HUES6 (cell line): Measurements from ENCODE around the gene VASP.

ENCODE experiments used
- H3K27ac ChIP-seq: 2 replicates; pipeline ENCODE4 v1.7.0; 2013; ENCODE audit warnings: low read depth, mild to moderate bottlenecking, low read length, inconsistent platforms
- H3K27me3 ChIP-seq: 2 replicates; pipeline ENCODE4 v1.6.1; 2013; ENCODE audit warnings: low read length; ENCODE audit not compliant: control insufficient read depth, insufficient read depth
- H3K36me3 ChIP-seq: 2 replicates; pipeline ENCODE4 v1.6.1; 2013; ENCODE audit warnings: low read length; ENCODE audit not compliant: control insufficient read depth, insufficient read depth
- H3K4me1 ChIP-seq: 2 replicates; pipeline ENCODE4 v1.6.1; 2013; ENCODE audit warnings: low read length; ENCODE audit not compliant: control insufficient read depth, insufficient read depth
- H3K4me3 ChIP-seq: 2 replicates; pipeline ENCODE4 v1.5.1; 2013; ENCODE audit warnings: low read depth, low read length
- H3K9ac ChIP-seq: one replicate; pipeline ENCODE4 v1.6.1; 2013; ENCODE audit warnings: mild to moderate bottlenecking, low read length
- H3K9me3 ChIP-seq: 2 replicates; pipeline ENCODE4 v1.6.1; 2013; ENCODE audit warnings: low read depth, low read length; ENCODE audit not compliant: control insufficient read depth, insufficient read depth

VASP gene

DNA sequence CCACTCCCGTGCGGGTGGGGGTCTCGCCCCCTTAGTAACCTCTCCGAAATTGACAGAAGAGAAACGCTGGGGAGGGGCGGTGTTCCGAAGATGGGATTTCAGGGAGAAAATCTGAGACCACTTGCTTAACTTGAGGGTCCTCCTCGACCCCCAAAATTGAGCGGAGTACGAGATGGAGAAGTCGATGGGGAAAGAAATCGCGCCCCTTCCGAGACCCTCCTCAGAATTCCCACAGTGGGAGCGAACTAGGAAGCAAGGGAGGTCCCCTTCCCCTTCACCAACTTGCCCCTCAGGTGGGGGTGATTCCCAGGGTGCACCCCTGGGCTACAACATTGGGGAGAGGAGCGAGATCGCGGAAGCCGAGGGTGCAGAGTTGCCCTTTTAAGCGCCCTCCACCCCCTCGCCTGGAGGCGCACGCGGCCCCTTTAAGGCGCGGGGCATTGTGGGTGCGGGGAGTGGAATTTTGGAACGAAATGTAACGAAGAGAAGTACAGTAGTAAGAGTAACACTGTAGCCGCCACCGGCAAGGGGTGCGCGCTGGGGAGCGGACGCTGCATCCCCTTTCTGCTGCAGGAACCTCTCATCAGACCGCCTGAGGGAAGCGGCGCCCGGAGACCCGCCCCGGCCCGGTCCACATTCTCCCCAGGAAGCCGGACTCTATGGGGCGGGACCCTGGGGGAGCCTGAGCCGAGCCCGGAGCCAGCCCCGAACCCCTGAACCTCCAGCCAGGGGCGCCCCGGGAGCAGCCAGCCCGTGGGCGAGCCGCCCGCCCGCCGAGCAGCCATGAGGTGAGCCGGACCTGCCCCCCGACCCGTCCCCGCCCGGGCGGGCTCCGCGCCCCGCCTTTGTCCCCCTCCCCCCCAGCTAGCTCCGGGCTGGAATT lies at the start of gene VASP:
Gene VASP, plus strand, starts transcription at position 491 of the 883 bp plus-strand sequence. Its CDS starts 293 bp downstream, at position 784.
- H3K27ac ChIP-seq, result peak within 1 kb of the TSS; percentile 84
- H3K4me3 ChIP-seq, result peak within 1 kb of the TSS; percentile 100
- no peaks in the 10 kb centered on the region for H3K27me3 ChIP-seq
- peaks cover 14% of the 10 kb centered on the region for H3K4me1 ChIP-seq
- no peaks in the 10 kb centered on the region for H3K9me3 ChIP-seq
- peak within 1 kb of the TSS; percentile 96 for H3K9ac ChIP-seq
- no peaks in the 10 kb centered on the region for H3K36me3 ChIP-seq

DNA sequence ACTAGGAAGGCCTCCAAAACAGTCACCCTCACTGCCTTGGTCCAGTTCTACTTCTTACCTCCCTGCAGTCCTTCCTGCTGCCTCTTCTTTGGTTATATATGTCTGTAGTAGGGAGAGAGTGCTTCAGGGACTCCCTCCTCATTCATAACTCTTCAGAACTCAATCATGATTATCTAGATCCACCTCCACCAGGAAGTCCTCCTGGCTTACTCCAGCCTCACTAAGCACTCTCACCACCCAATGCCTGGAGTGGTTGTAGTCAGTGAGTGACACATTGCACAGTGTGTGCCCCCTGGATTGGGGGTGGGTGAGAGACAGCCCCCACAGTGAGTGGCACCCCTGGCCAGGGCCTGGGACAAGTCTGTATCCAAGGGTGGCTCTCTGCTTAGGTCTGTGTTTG lies 49.5 kb upstream of the VASP start:
- peaks cover 12% of the 10 kb centered on the region; the same call in 1 of the 2 replicates for H3K4me1 ChIP-seq
- H3K9me3 ChIP-seq, result no peaks in the 10 kb centered on the region
- H3K4me3 ChIP-seq, result no peak overlapping the region
- no peak overlapping the region for H3K9ac ChIP-seq
- H3K27ac ChIP-seq, result no peak overlapping the region
- H3K36me3 ChIP-seq, result no peaks in the 10 kb centered on the region
- no peaks in the 10 kb centered on the region for H3K27me3 ChIP-seq

DNA sequence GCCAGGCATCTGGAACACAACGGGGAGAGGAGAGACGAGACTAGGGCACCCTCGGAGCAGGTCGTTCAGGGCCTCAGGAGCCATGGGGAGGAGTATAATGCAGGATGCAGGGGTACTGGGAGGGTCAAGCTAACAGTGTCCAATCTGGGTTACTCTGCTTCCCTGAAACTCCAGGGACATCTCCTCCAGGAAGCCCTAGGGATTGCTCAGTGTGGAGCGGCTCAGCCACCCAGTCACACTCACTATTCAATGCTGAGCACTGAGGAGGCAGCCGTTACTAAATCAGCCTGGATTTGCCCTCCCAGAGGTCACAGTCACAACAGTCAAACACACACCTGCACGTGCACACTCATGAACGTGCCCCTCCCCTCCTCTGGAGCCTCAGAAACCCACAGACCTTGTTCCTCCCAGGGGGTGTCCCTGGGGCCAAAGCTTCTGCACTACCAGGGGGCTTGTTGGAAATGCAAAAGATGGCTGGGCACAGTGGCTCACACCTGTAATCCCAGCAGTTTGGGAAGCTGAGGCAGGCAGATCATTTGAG lies 46.4 kb upstream of the VASP start:
- H3K4me1 ChIP-seq, result peaks cover 13% of the 10 kb centered on the region; the same call in 1 of the 2 replicates
- H3K27me3 ChIP-seq, result no peaks in the 10 kb centered on the region
- H3K27ac ChIP-seq, result no peak overlapping the region
- H3K36me3 ChIP-seq, result no peaks in the 10 kb centered on the region
- H3K9ac ChIP-seq, result no peak overlapping the region
- no peak overlapping the region for H3K4me3 ChIP-seq
- no peaks in the 10 kb centered on the region for H3K9me3 ChIP-seq

DNA sequence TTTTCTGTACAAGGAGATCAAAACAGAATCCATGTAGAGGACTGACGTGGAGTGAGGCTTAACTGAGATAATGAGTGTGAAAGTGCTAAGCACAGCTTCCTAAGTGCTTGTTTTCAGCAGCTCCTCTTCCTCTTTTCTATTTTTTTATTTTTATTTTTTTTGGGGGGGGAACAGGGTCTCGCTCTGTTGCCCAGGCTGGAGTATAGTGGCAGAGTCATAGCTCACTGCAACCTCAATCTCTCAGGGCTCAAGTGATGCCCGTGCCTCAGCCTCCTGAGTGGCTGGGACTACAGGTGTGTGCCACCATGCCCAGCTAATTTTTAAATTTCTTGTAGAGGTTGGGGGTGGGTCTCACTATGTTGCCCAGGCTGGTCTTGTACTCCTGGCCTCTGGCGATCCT lies 45.1 kb upstream of the VASP start:
- Histone ChIP-seq H3K36me3 (no peaks in the 10 kb centered on the region), H3K4me3 (no peak overlapping the region), H3K27me3 (no peaks in the 10 kb centered on the region), H3K9ac (no peak overlapping the region), H3K4me1 (peaks cover 10% of the 10 kb centered on the region), H3K27ac (no peak overlapping the region), H3K9me3 (no peaks in the 10 kb centered on the region)

DNA sequence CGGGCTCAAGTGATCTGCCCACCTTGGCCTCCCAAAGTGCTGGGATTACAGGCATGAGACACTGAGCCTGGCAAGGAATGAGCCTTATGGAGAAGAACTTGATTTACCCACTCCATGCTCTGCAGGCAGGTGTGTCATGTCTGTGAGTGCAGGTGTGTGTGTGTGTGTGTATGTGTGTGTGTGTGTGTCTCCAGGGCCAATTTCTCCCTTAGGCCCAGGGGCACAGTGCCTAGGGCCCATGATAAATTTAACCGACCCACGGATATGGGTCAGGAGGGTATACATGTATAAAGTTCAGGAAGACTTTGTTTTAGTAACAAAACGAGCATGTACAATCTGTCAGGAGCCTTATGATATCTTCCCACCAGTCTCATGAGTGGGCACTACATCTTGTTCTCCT lies 44.0 kb upstream of the VASP start:
- Histone ChIP-seq H3K27me3 (peaks cover 3% of the 10 kb centered on the region; the same call in 1 of the 2 replicates), H3K27ac (no peak overlapping the region), H3K9ac (no peak overlapping the region), H3K9me3 (no peaks in the 10 kb centered on the region), H3K4me1 (peaks cover 11% of the 10 kb centered on the region), H3K36me3 (no peaks in the 10 kb centered on the region), H3K4me3 (no peak overlapping the region)

DNA sequence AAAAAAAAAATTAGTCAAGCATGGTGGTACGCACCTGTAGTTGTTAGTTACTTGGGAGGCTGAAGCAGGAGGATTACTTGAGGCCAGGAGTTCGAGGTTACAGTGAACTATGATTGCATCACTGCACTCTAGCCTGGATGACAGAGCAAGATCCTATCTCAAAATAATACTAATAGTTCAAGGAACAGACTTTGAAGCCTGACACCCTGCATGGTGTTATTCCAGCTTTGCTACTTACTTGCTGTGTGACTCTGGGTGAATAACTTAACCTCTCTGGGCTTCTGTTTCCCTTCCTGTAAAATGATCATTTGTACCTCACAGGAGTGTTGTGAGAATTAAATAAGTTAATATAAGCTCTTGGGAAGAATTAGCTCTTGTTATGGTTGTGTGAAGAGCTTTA lies 43.0 kb upstream of the VASP start:
- no peak overlapping the region for H3K9ac ChIP-seq
- H3K4me1 ChIP-seq, result peaks cover 11% of the 10 kb centered on the region
- peaks cover 3% of the 10 kb centered on the region; the same call in 1 of the 2 replicates for H3K27me3 ChIP-seq

DNA sequence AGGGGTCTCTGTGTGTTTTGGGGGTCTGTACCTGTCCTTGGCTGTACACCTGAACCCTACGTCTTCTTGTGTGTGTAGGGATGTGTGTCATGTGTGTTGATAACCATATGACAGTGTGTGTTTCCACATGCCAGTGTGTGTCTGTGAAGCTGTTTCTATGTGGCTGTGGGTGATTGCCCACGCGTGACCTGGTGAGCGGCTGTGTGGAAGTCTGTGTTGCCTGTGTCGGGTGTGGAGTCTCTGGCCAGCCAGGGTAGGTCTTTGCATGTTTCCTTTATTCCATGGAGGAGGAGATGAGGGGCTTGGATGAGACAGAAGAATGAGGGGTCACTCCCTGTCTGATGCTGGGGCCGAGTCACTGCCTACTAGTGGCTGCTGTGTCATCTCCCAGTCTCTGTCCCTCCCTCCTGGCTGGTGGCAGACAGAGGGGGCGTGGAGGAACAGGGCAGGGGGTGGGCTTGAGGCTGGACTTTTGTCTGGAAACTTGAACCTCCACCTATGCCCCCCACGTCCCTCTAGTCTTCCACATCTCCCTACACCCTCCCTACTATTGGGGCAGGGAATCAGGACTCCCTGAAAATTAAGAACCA lies 42.3 kb upstream of the VASP start:
- H3K36me3 ChIP-seq, result no peaks in the 10 kb centered on the region
- H3K27ac ChIP-seq, result no peak overlapping the region
- H3K27me3 ChIP-seq, result peaks cover 3% of the 10 kb centered on the region; the same call in 1 of the 2 replicates
- no peak overlapping the region for H3K4me3 ChIP-seq
- peaks cover 14% of the 10 kb centered on the region for H3K4me1 ChIP-seq
- H3K9ac ChIP-seq, result no peak overlapping the region
- no peaks in the 10 kb centered on the region for H3K9me3 ChIP-seq

More for the DNA sequence above, 43.0 kb upstream of the VASP start:
- Histone ChIP-seq H3K4me3 (no peak overlapping the region), H3K27ac (no peak overlapping the region), H3K36me3 (no peaks in the 10 kb centered on the region), H3K9me3 (no peaks in the 10 kb centered on the region)

DNA sequence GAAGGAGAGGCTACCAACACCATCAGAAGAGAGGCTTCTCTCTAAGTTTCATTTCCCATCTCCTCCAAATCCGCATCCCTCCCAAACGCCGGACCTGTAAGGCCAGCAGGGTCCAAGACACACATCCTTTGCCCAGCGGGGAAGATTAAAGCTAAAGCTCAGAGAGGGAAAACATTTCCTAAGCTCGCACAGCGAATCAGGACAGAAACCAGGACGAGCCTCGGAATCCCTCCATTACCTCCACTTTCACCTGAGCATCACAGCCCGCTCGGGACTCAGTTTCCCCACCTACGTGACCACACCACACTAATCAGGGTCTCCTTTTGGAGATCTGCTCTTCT lies 40.2 kb upstream of the VASP start:
- Histone ChIP-seq H3K27ac (peak overlapping the region; percentile 98), H3K4me3 (peak overlapping the region; percentile 74), H3K9me3 (no peaks in the 10 kb centered on the region), H3K36me3 (no peaks in the 10 kb centered on the region), H3K4me1 (peaks cover 17% of the 10 kb centered on the region), H3K9ac (peak overlapping the region; percentile 79), H3K27me3 (peaks cover 8% of the 10 kb centered on the region; the same call in 1 of the 2 replicates)

DNA sequence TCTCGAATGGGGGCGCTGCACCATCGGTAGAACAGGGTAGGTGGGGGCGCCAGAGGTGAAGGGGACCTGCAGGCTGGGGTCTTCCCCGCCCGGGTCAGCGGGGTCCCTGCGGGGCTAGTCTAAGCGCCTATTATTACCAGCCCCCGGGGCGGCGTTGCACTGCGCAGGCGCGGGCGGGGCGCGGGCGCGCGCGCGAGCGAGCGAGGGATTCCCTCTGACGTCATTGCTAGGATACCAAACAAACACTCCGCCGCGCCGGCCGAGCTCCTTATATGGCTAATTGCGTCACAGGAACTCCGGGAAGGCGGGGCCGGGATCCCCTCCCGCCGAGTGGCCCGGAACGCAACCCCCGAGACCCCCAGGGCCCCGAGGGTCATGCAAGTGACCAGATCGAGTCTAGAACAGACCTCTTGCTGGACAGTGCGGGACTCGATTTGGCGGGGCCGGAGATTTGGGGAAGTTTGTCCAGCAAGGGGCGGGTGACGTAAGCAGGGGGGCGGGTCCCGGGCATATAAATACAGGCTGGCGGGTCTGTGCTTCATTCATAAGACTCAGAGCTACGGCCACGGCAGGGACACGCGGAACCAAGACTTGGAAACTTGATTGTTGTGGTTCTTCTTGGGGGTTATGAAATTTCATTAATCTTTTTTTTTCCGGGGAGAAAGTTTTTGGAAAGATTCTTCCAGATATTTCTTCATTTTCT lies 39.7 kb upstream of the VASP start, which contains the start of gene FOSB:
Gene FOSB, plus strand, starts transcription at position 541 of the 703 bp plus-strand sequence. CDS start 591 bp downstream, outside the sequence.
- Histone ChIP-seq H3K4me3 (peak within 1 kb of the TSS; percentile 74), H3K27me3 (peaks cover 13% of the 10 kb centered on the region), H3K27ac (peak within 1 kb of the TSS; percentile 98), H3K36me3 (no peaks in the 10 kb centered on the region), H3K9me3 (no peaks in the 10 kb centered on the region), H3K9ac (peak within 1 kb of the TSS; percentile 83), H3K4me1 (peaks cover 21% of the 10 kb centered on the region)

DNA sequence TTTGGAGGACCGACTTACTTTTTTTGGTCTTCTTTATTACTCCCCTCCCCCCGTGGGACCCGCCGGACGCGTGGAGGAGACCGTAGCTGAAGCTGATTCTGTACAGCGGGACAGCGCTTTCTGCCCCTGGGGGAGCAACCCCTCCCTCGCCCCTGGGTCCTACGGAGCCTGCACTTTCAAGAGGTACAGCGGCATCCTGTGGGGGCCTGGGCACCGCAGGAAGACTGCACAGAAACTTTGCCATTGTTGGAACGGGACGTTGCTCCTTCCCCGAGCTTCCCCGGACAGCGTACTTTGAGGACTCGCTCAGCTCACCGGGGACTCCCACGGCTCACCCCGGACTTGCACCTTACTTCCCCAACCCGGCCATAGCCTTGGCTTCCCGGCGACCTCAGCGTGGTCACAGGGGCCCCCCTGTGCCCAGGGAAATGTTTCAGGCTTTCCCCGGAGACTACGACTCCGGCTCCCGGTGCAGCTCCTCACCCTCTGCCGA lies 39.1 kb upstream of the VASP start:
- Histone ChIP-seq H3K27ac (peak overlapping the region; percentile 98; the same call in 1 of the 2 replicates), H3K4me3 (peak overlapping the region; percentile 74), H3K27me3 (peaks cover 17% of the 10 kb centered on the region), H3K9ac (peak overlapping the region; percentile 83), H3K36me3 (no peaks in the 10 kb centered on the region), H3K4me1 (peaks cover 26% of the 10 kb centered on the region), H3K9me3 (no peaks in the 10 kb centered on the region)
